GM04503 (cell line): ENCODE data around the gene WHAMM.

Source experiments
- DNase-seq: peaks from one replicate; pipeline ENCODE4 v3.0.0-alpha.2; 2012; ENCODE audit warnings: low read depth

WHAMM gene

GRCh38 chr15:82870727-82871320 lies 61.4 kb downstream of the WHAMM start:
- DNase-seq, result no peak

- DNase-seq, result no peak
Observed at GRCh38 chr15:82871358-82871757, 61.9 kb downstream of the WHAMM start.

GRCh38 chr15:82871832-82872484 lies 62.5 kb downstream of the WHAMM start:
- DNase-seq, result no peak

GRCh38 chr15:82873000-82873680 lies 63.7 kb downstream of the WHAMM start:
- no peak for DNase-seq

GRCh38 chr15:82874267-82874666 lies 64.8 kb downstream of the WHAMM start:
- no peak for DNase-seq

- no peak for DNase-seq
Observed at GRCh38 chr15:82874961-82875360, 65.5 kb downstream of the WHAMM start.

GRCh38 chr15:82875411-82876003 lies 66.1 kb downstream of the WHAMM start:
- peak; percentile 50 for DNase-seq

GRCh38 chr15:82877825-82878224 lies 68.4 kb downstream of the WHAMM start:
- no peak for DNase-seq

- DNase-seq, result no peak
Observed at GRCh38 chr15:82878325-82878724, 68.9 kb downstream of the WHAMM start.

GRCh38 chr15:82880704-82881103 lies 71.3 kb downstream of the WHAMM start:
- DNase-seq, result no peak

- DNase-seq, result no peak
Observed at GRCh38 chr15:82881747-82882146, 72.3 kb downstream of the WHAMM start.

GRCh38 chr15:82882273-82882928 lies 73.0 kb downstream of the WHAMM start:
- DNase-seq, result no peak
